22Rv1 (cell line): ENCODE results near the gene U2AF2.

Experiments
- ZFX ChIP-seq: fragments of 450-650 bp; IDR thresholded peaks from 2 replicates; pipeline ENCODE4 v1.6.1; 2017; ENCODE audit warnings: antibody characterized with exemption, borderline replicate concordance
- TF ChIP-seq, protein P1 (sequence below): fragments of 450-650 bp; IDR thresholded peaks from 2 replicates; pipeline ENCODE4 v1.5.1; 2017; ENCODE audit warnings: mild to moderate bottlenecking

DNA sequence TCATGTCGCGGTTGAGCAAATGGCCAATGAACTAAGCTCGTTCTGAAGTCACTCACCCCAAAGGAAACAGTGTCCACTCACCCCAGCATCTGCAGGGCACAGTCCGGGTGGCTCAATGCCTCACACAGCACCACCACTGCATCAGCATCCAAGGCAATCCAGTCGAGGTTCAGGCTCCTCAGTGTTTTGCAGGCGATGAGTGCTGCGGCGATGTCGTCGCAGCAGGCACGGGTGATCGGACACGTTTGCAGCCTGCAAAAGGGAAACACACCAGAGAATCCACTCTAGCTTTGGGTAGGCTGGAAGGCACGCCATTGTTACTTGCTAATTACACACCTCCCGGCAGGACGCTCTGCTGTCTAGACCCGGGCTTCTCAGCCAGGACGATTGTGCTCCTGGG is 56.9 kb downstream of the U2AF2 start:
- TF ChIP-seq, protein P1, sequence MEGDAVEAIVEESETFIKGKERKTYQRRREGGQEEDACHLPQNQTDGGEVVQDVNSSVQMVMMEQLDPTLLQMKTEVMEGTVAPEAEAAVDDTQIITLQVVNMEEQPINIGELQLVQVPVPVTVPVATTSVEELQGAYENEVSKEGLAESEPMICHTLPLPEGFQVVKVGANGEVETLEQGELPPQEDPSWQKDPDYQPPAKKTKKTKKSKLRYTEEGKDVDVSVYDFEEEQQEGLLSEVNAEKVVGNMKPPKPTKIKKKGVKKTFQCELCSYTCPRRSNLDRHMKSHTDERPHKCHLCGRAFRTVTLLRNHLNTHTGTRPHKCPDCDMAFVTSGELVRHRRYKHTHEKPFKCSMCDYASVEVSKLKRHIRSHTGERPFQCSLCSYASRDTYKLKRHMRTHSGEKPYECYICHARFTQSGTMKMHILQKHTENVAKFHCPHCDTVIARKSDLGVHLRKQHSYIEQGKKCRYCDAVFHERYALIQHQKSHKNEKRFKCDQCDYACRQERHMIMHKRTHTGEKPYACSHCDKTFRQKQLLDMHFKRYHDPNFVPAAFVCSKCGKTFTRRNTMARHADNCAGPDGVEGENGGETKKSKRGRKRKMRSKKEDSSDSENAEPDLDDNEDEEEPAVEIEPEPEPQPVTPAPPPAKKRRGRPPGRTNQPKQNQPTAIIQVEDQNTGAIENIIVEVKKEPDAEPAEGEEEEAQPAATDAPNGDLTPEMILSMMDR, result no peak
- no peak for TF ChIP-seq ZFX
